ENCODE measurements around the gene FGGY. TPM values are rescaled to one million over a fixed set of nuclear protein-coding genes. Genes with fewer than 3 reads are reported as not detected.

Gene FGGY
- total RNA-seq, 1 experiment from 2014 or later: 12.0 TPM

DNA sequence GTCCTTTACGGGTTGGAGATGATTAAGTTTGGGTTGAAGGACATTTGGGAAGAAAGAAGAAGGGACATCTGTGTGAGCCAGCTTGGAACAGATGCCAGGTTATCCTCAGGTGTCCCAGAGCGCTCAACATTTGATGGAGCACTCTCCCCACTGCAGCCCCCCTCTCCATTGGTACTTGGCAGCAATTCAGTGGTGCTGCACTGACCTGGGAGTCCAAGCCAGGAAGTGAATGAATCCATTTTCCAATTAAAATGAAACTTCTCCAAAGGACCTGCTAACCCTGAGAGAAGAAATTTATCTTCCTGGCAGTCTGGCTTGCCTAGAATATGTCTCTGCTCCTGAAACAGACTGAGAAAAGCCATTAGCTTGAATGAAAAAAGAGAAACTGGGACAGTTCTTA lies 67.1 kb downstream of the FGGY start:
- no peaks in the 10 kb centered on the region for H3K27me3 Mint-ChIP-seq (ENCODE audit: low read depth)
- no peak for DNase-seq (ENCODE audit: low spot score)
- peaks cover 12% of the 10 kb centered on the region for H3K9me3 Mint-ChIP-seq
- POLR2A ChIA-PET: no interaction called here
- H3K36me3 Mint-ChIP-seq: peaks cover 12% of the 10 kb centered on the region
- CTCF ChIA-PET: no interaction called here
- H3K27ac Mint-ChIP-seq: no peak overlapping the region
- peaks cover 5% of the 10 kb centered on the region; the same call in 1 of the 2 replicates for H3K4me1 Mint-ChIP-seq
- TF ChIP-seq FOXK1 (CRISPR knock-in tag; IDR thresholded peaks at IDR 0.05) (no peak), PRRX2 (CRISPR knock-in tag; IDR thresholded peaks at IDR 0.05) (no peak), MAX (CRISPR knock-in tag; IDR thresholded peaks at IDR 0.05) (no peak), ZNF219 (CRISPR knock-in tag; IDR thresholded peaks at IDR 0.05; ENCODE audit: borderline replicate concordance) (no peak), JUN (CRISPR knock-in tag; IDR thresholded peaks at IDR 0.05) (no peak), MXD4 (CRISPR knock-in tag; IDR thresholded peaks at IDR 0.05; ENCODE audit: borderline replicate concordance) (no peak), OVOL2 (CRISPR knock-in tag; IDR thresholded peaks at IDR 0.05; ENCODE audit: borderline replicate concordance) (no peak), ZNF396 (CRISPR knock-in tag; IDR thresholded peaks at IDR 0.05; ENCODE audit: borderline replicate concordance) (no peak), NR1H2 (CRISPR knock-in tag; IDR thresholded peaks at IDR 0.05) (no peak)
- no peak for ATAC-seq
- no peak overlapping the region for H3K4me3 Mint-ChIP-seq

GRCh38 chr1:59366346-59366745 lies 69.5 kb downstream of the FGGY start:
- no peak overlapping the region for H3K27ac Mint-ChIP-seq
- no peak overlapping the region for H3K4me3 Mint-ChIP-seq
- POLR2A ChIA-PET: no interaction called here
- ATAC-seq (no peak), DNase-seq (ENCODE audit: low spot score) (no peak)
- peaks cover 2% of the 10 kb centered on the region; the same call in 1 of the 2 replicates for H3K27me3 Mint-ChIP-seq (ENCODE audit: low read depth)
- H3K9me3 Mint-ChIP-seq: peaks cover 21% of the 10 kb centered on the region
- TF ChIP-seq FOXP4 (CRISPR knock-in tag; IDR thresholded peaks at IDR 0.05) (no peak), ARID4B (CRISPR knock-in tag; IDR thresholded peaks at IDR 0.05; ENCODE audit: borderline replicate concordance) (no peak), MYBL2 (CRISPR knock-in tag; IDR thresholded peaks at IDR 0.05) (no peak), NFATC4 (CRISPR knock-in tag; IDR thresholded peaks at IDR 0.05) (no peak), ESRRA (CRISPR knock-in tag; IDR thresholded peaks at IDR 0.05; ENCODE audit: borderline replicate concordance) (no peak), E2F5 (CRISPR knock-in tag; IDR thresholded peaks at IDR 0.05) (no peak), ETV6 (CRISPR knock-in tag; IDR thresholded peaks at IDR 0.05) (no peak), ZNF232 (CRISPR knock-in tag; IDR thresholded peaks at IDR 0.05) (no peak), CREM (CRISPR knock-in tag; IDR thresholded peaks at IDR 0.05) (no peak)
- TF ChIP-seq, protein P1, sequence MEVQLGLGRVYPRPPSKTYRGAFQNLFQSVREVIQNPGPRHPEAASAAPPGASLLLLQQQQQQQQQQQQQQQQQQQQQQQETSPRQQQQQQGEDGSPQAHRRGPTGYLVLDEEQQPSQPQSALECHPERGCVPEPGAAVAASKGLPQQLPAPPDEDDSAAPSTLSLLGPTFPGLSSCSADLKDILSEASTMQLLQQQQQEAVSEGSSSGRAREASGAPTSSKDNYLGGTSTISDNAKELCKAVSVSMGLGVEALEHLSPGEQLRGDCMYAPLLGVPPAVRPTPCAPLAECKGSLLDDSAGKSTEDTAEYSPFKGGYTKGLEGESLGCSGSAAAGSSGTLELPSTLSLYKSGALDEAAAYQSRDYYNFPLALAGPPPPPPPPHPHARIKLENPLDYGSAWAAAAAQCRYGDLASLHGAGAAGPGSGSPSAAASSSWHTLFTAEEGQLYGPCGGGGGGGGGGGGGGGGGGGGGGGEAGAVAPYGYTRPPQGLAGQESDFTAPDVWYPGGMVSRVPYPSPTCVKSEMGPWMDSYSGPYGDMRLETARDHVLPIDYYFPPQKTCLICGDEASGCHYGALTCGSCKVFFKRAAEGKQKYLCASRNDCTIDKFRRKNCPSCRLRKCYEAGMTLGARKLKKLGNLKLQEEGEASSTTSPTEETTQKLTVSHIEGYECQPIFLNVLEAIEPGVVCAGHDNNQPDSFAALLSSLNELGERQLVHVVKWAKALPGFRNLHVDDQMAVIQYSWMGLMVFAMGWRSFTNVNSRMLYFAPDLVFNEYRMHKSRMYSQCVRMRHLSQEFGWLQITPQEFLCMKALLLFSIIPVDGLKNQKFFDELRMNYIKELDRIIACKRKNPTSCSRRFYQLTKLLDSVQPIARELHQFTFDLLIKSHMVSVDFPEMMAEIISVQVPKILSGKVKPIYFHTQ (CRISPR knock-in tag; IDR thresholded peaks at IDR 0.05): no peak
- TF ChIP-seq, protein P2, sequence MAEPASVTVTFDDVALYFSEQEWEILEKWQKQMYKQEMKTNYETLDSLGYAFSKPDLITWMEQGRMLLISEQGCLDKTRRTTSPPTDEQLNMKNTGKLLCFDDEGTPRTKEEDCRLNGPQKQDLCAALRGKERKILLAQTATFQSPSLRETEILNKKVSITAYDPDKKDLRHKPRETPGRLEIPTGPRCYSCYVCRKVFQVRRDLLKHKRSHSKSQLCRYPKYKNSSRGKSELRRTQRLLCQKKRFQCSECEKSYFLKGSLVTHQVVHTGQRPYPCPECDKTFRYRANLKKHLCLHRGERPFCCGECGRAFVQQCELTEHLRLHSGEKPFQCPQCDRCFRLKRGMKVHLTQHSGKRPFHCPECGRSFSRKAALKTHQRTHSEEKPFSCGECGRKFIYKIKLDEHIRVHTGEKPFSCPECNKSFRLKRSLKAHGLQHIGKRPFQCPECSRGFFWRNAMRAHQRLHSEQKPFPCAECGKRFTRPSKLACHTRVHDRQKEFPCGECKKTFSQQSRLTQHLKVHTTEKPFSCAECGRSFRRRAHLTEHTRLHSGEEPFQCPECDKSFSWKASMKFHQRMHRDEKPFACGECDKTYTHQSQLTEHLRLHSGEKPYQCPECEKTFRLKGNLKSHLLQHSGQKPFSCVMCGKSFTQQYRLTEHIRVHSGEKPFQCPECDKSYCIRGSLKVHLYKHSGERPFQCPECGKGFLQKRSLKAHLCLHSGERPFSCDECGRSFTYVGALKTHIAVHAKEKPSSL (CRISPR knock-in tag; conservative IDR thresholded peaks at IDR 0.05): no peak
- TF ChIP-seq, protein P3, sequence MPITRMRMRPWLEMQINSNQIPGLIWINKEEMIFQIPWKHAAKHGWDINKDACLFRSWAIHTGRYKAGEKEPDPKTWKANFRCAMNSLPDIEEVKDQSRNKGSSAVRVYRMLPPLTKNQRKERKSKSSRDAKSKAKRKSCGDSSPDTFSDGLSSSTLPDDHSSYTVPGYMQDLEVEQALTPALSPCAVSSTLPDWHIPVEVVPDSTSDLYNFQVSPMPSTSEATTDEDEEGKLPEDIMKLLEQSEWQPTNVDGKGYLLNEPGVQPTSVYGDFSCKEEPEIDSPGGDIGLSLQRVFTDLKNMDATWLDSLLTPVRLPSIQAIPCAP (CRISPR knock-in tag; IDR thresholded peaks at IDR 0.05): no peak
- CTCF ChIA-PET: no interaction called here
- no peaks in the 10 kb centered on the region for H3K4me1 Mint-ChIP-seq
- H3K36me3 Mint-ChIP-seq: peaks cover 18% of the 10 kb centered on the region

All from WTC11 (cell line).